GM19240 (cell line): Measurements from ENCODE around the gene ARL5C.
A peak's percentile ranks its signal among the peaks of the same experiment; 100 is the strongest.
"Not testable (repeated sequence)": the region's sequence is repeated elsewhere in the genome, so short reads cannot be mapped to it uniquely, and the experiment has no call there.

Experiments
- DNase-seq: peaks from one replicate; pipeline ENCODE4 v3.0.0; 2011; ENCODE audit warnings: low spot score; ENCODE audit not compliant: insufficient read length

Gene ARL5C

GRCh38 chr17:39168503-39168902 is 2.5 kb upstream of the ARL5C start:
- DNase-seq: not testable (repeated sequence)

- no peak for DNase-seq
Observed at GRCh38 chr17:39167476-39167875, 1.5 kb upstream of the ARL5C start.

- no peak for DNase-seq
Observed at GRCh38 chr17:39166437-39167335, 725 bp upstream of the ARL5C start.

- no peak for DNase-seq
Observed at GRCh38 chr17:39165178-39165840, 652 bp downstream of the ARL5C start.

- peak; percentile 92 for DNase-seq
Observed at GRCh38 chr17:39164675-39165143, 1.3 kb downstream of the ARL5C start.

- DNase-seq: no peak
Observed at GRCh38 chr17:39161962-39162361, 4.0 kb downstream of the ARL5C start.

- DNase-seq: no peak
Observed at GRCh38 chr17:39158623-39159022, 7.3 kb downstream of the ARL5C start.

- no peak for DNase-seq
Observed at GRCh38 chr17:39156491-39156890, 9.5 kb downstream of the ARL5C start.

GRCh38 chr17:39155654-39156053 is 10.3 kb downstream of the ARL5C start:
- DNase-seq: no peak

- DNase-seq: peak; percentile 49
Observed at GRCh38 chr17:39153599-39154051, 12.3 kb downstream of the ARL5C start.

GRCh38 chr17:39151943-39152818 is 13.8 kb downstream of the ARL5C start:
- no peak for DNase-seq

- DNase-seq: no peak
Observed at GRCh38 chr17:39151150-39151942, 14.6 kb downstream of the ARL5C start, which contains the start of gene PLXDC1. Gene PLXDC1 (minus strand): TSS chr17:39151637. CDS start chr17:39151437, 200 bp downstream.

- no peak for DNase-seq
Observed at GRCh38 chr17:39150795-39151149, 15.2 kb downstream of the ARL5C start.

- DNase-seq: no peak
Observed at GRCh38 chr17:39150104-39150634, 15.8 kb downstream of the ARL5C start.

GRCh38 chr17:39147221-39148185 is 18.5 kb downstream of the ARL5C start:
- DNase-seq: no peak

- no peak for DNase-seq
Observed at GRCh38 chr17:39146273-39146672, 19.7 kb downstream of the ARL5C start.

- no peak for DNase-seq
Observed at GRCh38 chr17:39145143-39145542, 20.8 kb downstream of the ARL5C start.

- no peak for DNase-seq
Observed at GRCh38 chr17:39144416-39144840, 21.5 kb downstream of the ARL5C start.

- DNase-seq: no peak
Observed at GRCh38 chr17:39143552-39144093, 22.3 kb downstream of the ARL5C start.
